Loucy (cell line): Measurements from ENCODE around the gene SLBP.

Experiments
- EZH2phosphoT487 ChIP-seq: fragments of 200-600 bp; IDR thresholded peaks from 2 replicates; pipeline ENCODE4 v1.6.1; 2018; ENCODE audit warnings: antibody characterized with exemption, mild to moderate bottlenecking, moderate library complexity, borderline replicate concordance
- TF ChIP-seq, protein P1 (sequence below): fragments of 200-600 bp; sonication (generic); conservative IDR thresholded peaks from 2 replicates; pipeline ENCODE4 v1.5.1; 2014; ENCODE audit warnings: mild to moderate bottlenecking, antibody characterized with exemption, low read length

DNA sequence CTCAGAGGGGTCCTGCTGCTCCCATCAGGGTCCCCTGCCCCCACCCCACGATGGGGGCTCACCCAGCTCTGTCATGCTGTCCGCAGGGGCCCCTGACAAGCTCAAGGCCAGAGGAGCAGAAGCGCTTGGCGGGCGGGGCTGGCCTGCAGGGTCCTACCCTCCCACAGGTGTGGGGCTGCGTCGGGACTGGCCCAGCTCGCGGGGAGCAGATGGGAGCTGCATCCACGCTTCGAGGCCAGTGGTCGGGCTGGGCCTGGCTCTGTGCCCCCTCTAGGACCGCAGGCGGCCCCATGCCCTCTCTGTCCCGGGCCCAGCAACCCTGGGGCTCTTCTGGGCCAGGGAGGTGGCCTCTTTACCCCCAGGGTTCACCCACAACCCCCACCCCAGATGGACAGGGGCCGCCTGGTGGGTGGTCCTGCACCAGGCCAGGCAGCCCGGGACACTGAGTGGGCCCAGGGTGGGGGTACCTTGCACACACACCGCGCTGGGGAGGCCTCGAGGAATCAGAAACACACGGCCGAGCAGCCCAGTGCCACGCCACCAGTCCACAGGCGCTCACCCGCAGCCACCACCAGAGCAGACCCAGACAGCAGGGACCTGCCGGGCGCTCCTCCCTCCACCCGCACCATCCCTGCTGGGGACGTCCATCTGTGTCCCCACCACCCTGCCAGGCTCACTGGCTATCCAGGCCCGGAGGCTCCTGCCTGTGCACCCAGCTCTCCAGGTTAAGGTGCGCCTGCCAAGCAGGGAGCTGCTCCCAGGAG, 39.2 kb upstream of the SLBP start:
- TF ChIP-seq, protein P1, sequence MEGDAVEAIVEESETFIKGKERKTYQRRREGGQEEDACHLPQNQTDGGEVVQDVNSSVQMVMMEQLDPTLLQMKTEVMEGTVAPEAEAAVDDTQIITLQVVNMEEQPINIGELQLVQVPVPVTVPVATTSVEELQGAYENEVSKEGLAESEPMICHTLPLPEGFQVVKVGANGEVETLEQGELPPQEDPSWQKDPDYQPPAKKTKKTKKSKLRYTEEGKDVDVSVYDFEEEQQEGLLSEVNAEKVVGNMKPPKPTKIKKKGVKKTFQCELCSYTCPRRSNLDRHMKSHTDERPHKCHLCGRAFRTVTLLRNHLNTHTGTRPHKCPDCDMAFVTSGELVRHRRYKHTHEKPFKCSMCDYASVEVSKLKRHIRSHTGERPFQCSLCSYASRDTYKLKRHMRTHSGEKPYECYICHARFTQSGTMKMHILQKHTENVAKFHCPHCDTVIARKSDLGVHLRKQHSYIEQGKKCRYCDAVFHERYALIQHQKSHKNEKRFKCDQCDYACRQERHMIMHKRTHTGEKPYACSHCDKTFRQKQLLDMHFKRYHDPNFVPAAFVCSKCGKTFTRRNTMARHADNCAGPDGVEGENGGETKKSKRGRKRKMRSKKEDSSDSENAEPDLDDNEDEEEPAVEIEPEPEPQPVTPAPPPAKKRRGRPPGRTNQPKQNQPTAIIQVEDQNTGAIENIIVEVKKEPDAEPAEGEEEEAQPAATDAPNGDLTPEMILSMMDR: no peak
- TF ChIP-seq EZH2phosphoT487: no peak
